H9 (cell line): Measurements from ENCODE around the gene PTH2R. TPM values are rescaled to one million over a fixed set of nuclear protein-coding genes. Genes with fewer than 3 reads are reported as not detected.

Experiments used
- DNase-seq: peaks from one replicate; pipeline ENCODE4 v3.0.0-alpha.2; 2017
- H2AFZ ChIP-seq: one replicate; pipeline ENCODE4 v1.6.1; 2013; ENCODE audit warnings: mild to moderate bottlenecking, low read length, control low read depth, moderate library complexity
- H2AK5ac ChIP-seq: 2 replicates; pipeline ENCODE4 v1.6.1; 2013; ENCODE audit warnings: low read length, control low read depth, mixed read lengths; ENCODE audit not compliant: insufficient read length
- H2BK120ac ChIP-seq: one replicate; pipeline ENCODE4 v1.6.1; 2013; ENCODE audit warnings: low read depth, mild to moderate bottlenecking, low read length, control low read depth, inconsistent platforms; ENCODE audit not compliant: poor library complexity, severe bottlenecking
- H2BK12ac ChIP-seq: 2 replicates; pipeline ENCODE4 v1.6.1; 2013; ENCODE audit warnings: low read length, control low read depth, mixed read lengths, low read depth; ENCODE audit not compliant: insufficient read length
- H2BK15ac ChIP-seq: 2 replicates; pipeline ENCODE4 v1.6.1; 2013; ENCODE audit warnings: low read depth, low read length, control low read depth
- H2BK20ac ChIP-seq: one replicate; pipeline ENCODE4 v1.6.1; 2013; ENCODE audit warnings: low read depth, mild to moderate bottlenecking, low read length, control low read depth, inconsistent platforms; ENCODE audit not compliant: poor library complexity, severe bottlenecking
- H2BK5ac ChIP-seq: 2 replicates; pipeline ENCODE4 v1.6.1; 2013; ENCODE audit warnings: low read length, control low read depth, mixed read lengths; ENCODE audit not compliant: insufficient read length
- H3K14ac ChIP-seq: 2 replicates; pipeline ENCODE4 v1.6.1; 2013; ENCODE audit warnings: low read length, control low read depth; ENCODE audit not compliant: insufficient read depth
- H3K18ac ChIP-seq: 2 replicates; pipeline ENCODE4 v1.6.1; 2013; ENCODE audit warnings: low read depth, mild to moderate bottlenecking, mixed read lengths, low read length, control low read depth; ENCODE audit not compliant: insufficient read length
- H3K23ac ChIP-seq: 2 replicates; pipeline ENCODE4 v1.6.1; 2013; ENCODE audit warnings: low read length, control low read depth, mixed read lengths, low read depth; ENCODE audit not compliant: insufficient read length
- H3K23me2 ChIP-seq: 2 replicates; pipeline ENCODE4 v1.6.1; 2013; ENCODE audit warnings: low read depth, mild to moderate bottlenecking, mixed read lengths, low read length, control low read depth; ENCODE audit not compliant: insufficient read length, poor library complexity, severe bottlenecking
- H3K27ac ChIP-seq: 2 replicates; pipeline ENCODE4 v1.5.1; 2013; ENCODE audit warnings: low read length, control low read depth, mixed read lengths, low read depth; ENCODE audit not compliant: insufficient read length
- H3K27me3 ChIP-seq: 2 replicates; pipeline ENCODE4 v1.6.1; 2013; ENCODE audit warnings: low read length, control low read depth, inconsistent platforms; ENCODE audit not compliant: insufficient read depth
- H3K4ac ChIP-seq: 2 replicates; pipeline ENCODE4 v1.6.1; 2013; ENCODE audit warnings: low read depth, mild to moderate bottlenecking, control low read depth, inconsistent platforms, low read length, moderate library complexity
- H3K4me1 ChIP-seq: 2 replicates; pipeline ENCODE4 v1.6.1; 2013; ENCODE audit warnings: low read length, control low read depth, inconsistent platforms; ENCODE audit not compliant: insufficient read depth
- H3K4me2 ChIP-seq: 2 replicates; pipeline ENCODE4 v1.6.1; 2013; ENCODE audit warnings: low read length, control low read depth, mixed read lengths; ENCODE audit not compliant: insufficient read length, insufficient read depth
- H3K56ac ChIP-seq: 2 replicates; pipeline ENCODE4 v1.6.1; 2013; ENCODE audit warnings: low read depth, mild to moderate bottlenecking, mixed read lengths, low read length, control low read depth; ENCODE audit not compliant: insufficient read length
- H3K79me1 ChIP-seq: 2 replicates; pipeline ENCODE4 v1.6.1; 2013; ENCODE audit warnings: low read depth, mild to moderate bottlenecking, moderate library complexity, low read length, control low read depth, inconsistent platforms; ENCODE audit not compliant: insufficient read depth, poor library complexity, severe bottlenecking
- H3K79me2 ChIP-seq: 2 replicates; pipeline ENCODE4 v1.6.1; 2013; ENCODE audit warnings: low read length, control low read depth, inconsistent platforms; ENCODE audit not compliant: insufficient read depth
- H3K9ac ChIP-seq: 2 replicates; pipeline ENCODE4 v1.6.1; 2013; ENCODE audit warnings: low read length, control low read depth, mixed read lengths; ENCODE audit not compliant: insufficient read length; ENCODE audit errors: extremely low read depth
- H3K9me3 ChIP-seq: one replicate; pipeline ENCODE4 v1.6.1; 2013; ENCODE audit warnings: low read depth, low read length, inconsistent platforms; ENCODE audit not compliant: control insufficient read depth
- H3T11ph ChIP-seq: one replicate; pipeline ENCODE4 v1.6.1; 2013; ENCODE audit warnings: mild to moderate bottlenecking, low read length, control low read depth, inconsistent platforms
- H4K20me1 ChIP-seq: one replicate; pipeline ENCODE4 v1.6.1; 2013; ENCODE audit not compliant: control insufficient read depth, insufficient read length, insufficient read depth
- H4K5ac ChIP-seq: 2 replicates; pipeline ENCODE4 v1.6.1; 2013; ENCODE audit warnings: low read depth, mild to moderate bottlenecking, mixed read lengths, low read length, control low read depth; ENCODE audit not compliant: insufficient read length
- H4K8ac ChIP-seq: replicated peaks from 2 replicates; pipeline ENCODE4 v1.6.1; 2013; ENCODE audit warnings: low read length, control low read depth, mixed read lengths, low read depth; ENCODE audit not compliant: insufficient read length
- H4K91ac ChIP-seq: 2 replicates; pipeline ENCODE4 v1.6.1; 2013; ENCODE audit warnings: low read depth, mild to moderate bottlenecking, moderate library complexity, mixed read lengths, low read length, control low read depth; ENCODE audit not compliant: insufficient read length
- H3K27ac Mint-ChIP-seq, 3 experiments: 2 replicates in 2 of 3; 3 replicates in 1 of 3; pipeline ENCODE4 v1.8.0; 2020 to 2021; ENCODE audit warnings: mixed read lengths in 3 of 3, mild to moderate bottlenecking in 1 of 3, moderate library complexity in 1 of 3
- H3K27me3 Mint-ChIP-seq: 2 replicates; pipeline ENCODE4 v1.8.0; 2021; ENCODE audit warnings: low read depth, mild to moderate bottlenecking, moderate library complexity, mixed read lengths
- H3K36me3 Mint-ChIP-seq, 3 experiments: 2 replicates in 2 of 3; 3 replicates in 1 of 3; pipeline ENCODE4 v1.8.0; 2020 to 2021; ENCODE audit warnings: low read depth in 3 of 3, mixed read lengths in 3 of 3; ENCODE audit not compliant: insufficient read depth in 1 of 3
- H3K4me1 Mint-ChIP-seq, 2 experiments: 2 replicates each; pipeline ENCODE4 v1.8.0; 2020; ENCODE audit warnings: mixed read lengths in 2 of 2
- H3K4me3 Mint-ChIP-seq, 2 experiments: 2 replicates in 1 of 2; 3 replicates in 1 of 2; pipeline ENCODE4 v1.8.0; 2020 to 2021; ENCODE audit warnings: mild to moderate bottlenecking in 2 of 2, mixed read lengths in 2 of 2, moderate library complexity in 1 of 2
- H3K9me3 Mint-ChIP-seq, 2 experiments: 2 replicates in 1 of 2; 3 replicates in 1 of 2; pipeline ENCODE4 v1.8.0; 2020; ENCODE audit warnings: mild to moderate bottlenecking in 2 of 2, mixed read lengths in 2 of 2, moderate library complexity in 1 of 2
- CTCF ChIP-seq: fragments of 200-600 bp; sonication (generic); conservative IDR thresholded peaks from 3 replicates; pipeline ENCODE4 v1.8.0; 2021; ENCODE audit warnings: antibody characterized with exemption, mild to moderate bottlenecking
- WGBS: extraction: QIAGEN DNeasy Blood & Tissue Kit; methylation state at CpG from one replicate; pipeline ENCODE4 v1.1.7; 2013; ENCODE audit warnings: missing lambda C conversion rate, low lambda C conversion rate, mixed read lengths; ENCODE audit not compliant: insufficient read length; ENCODE audit errors: extremely low coverage; 5-methylcytosine and 5-hydroxymethylcytosine counted together
- total RNA-seq: library from RNA; stranded (reverse); gene quantifications from 2 replicates; pipeline ENCODE4 v1.2.1, GENCODE V29; 2021

Gene PTH2R
- total RNA-seq, 1 experiment from 2014 or later, result 0.20 TPM

- no peak overlapping the region for H3K4me3 Mint-ChIP-seq
- no CpG with 5 or more reads among the region's 5 CpGs for WGBS
- TF ChIP-seq CTCF, result no peak
These were observed 19.9 kb downstream of the PTH2R start for GRCh38 chr2:208426412-208427045.

More at GRCh38 chr2:208426412-208427045, 19.9 kb downstream of the PTH2R start:
- Histone ChIP-seq H2AFZ (no peak overlapping the region), H3K79me2 (no peaks in the 10 kb centered on the region), H2BK20ac (no peak overlapping the region), H2BK12ac (no peak overlapping the region), H4K20me1 (no peaks in the 10 kb centered on the region), H3K56ac (no peak overlapping the region), H3K79me1 (no peaks in the 10 kb centered on the region), H3K18ac (no peak overlapping the region), H4K91ac (no peak overlapping the region), H3K23me2 (no peaks in the 10 kb centered on the region), H3K9ac (no peak overlapping the region), H4K8ac (no peak overlapping the region), H3T11ph (no peak overlapping the region), H3K4me2 (no peak overlapping the region), H2BK5ac (no peak overlapping the region), H2BK120ac (no peak overlapping the region), H3K14ac (no peak overlapping the region), H2AK5ac (no peak overlapping the region), H3K27ac (no peak overlapping the region), H3K27me3 (no peaks in the 10 kb centered on the region), H3K4ac (no peak overlapping the region), H2BK15ac (no peak overlapping the region), H3K9me3 (no peaks in the 10 kb centered on the region), H3K23ac (no peak overlapping the region), H4K5ac (no peak overlapping the region), H3K4me1 (no peaks in the 10 kb centered on the region)
- peaks cover 0 to 10% (median 0%) of the 10 kb centered on the region in 3 experiments; a peak in 2 of 7 replicates for H3K36me3 Mint-ChIP-seq
- H3K27me3 Mint-ChIP-seq, result peaks cover 2% of the 10 kb centered on the region
- H3K9me3 Mint-ChIP-seq, result peaks cover 8 to 9% of the 10 kb centered on the region in 2 experiments
- H3K4me1 Mint-ChIP-seq, result no peaks in the 10 kb centered on the region
- no peak overlapping the region for H3K27ac Mint-ChIP-seq
- DNase-seq, result no peak
